Ovary (tissue), 3 donors: ENCODE results near the gene RANBP17.

Source experiments
- CTCF ChIP-seq, 3 donors: fragments of 450-650 bp in 2 of 3; fragments of 200-600 bp in 1 of 3; IDR thresholded peaks; one replicate each; pipeline versions ENCODE4 v1.5.1 to v1.8.0; 2016 to 2022; ENCODE audit warnings: antibody characterized with exemption in 3 of 3, mild to moderate bottlenecking in 1 of 3
- EP300 ChIP-seq: sonication (generic); formaldehyde crosslinking; IDR thresholded peaks from one replicate; pipeline ENCODE4 v1.6.1; 2017; ENCODE audit warnings: antibody characterized with exemption
- donor health status: DM: no; HTN: no; CAD: no.

- TF ChIP-seq CTCF (IDR thresholded peaks at IDR 0.05) = no peak
- no peak for TF ChIP-seq EP300
Measured at GRCh38 chr5:171275841-171276544, 414.2 kb downstream of the RANBP17 start.
